Measurements from ENCODE around the gene NR2F1. TPM values are rescaled to one million over a fixed set of nuclear protein-coding genes. Genes with fewer than 3 reads are reported as not detected.

The NR2F1 gene
- total RNA-seq, 4 donors from 2014 or later = 29.4 to 111 (median 37.8) TPM

DNA sequence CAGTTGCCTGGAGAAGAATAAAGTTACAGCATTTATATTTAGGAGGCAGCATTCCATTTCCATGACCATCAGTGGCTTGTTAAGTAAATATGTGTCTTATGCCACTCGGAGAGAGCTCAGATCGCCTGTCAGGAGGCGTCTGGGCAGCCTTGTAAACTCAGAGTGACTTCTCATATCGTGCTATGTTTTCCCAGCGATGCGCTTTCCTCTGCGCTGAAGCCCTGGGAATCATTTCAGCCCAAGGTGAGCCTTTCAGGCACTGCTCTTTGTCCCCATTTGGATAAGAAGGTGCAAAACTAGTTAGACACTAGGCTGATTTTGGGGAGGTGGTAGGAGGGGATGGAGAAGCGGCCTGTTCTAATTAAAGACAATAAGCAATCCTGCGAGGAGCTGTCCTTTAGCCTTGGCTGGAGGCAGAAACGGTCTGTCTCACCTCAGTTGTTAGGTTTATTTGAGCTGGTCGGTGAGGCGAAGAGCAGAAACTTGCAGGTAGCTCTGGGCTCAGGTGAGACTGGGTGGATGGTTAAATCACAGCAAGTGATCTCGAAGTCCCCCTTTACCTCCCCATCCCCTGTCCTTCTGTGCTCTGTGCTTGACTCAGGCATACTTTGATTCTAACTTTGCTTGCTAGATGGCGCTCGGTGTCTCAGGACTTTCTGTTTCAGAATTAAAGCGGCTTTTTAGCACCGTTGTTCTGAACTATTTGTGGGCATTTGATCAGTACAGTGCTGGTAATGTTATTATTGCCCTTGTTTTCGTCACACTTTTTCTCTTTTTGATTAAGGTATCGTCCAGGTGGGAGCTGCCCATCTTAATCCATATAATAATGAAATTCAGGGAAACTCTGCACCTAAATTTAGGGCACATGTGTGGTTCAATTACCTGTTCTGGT is 24.6 kb downstream of the NR2F1 start:
- TF ChIP-seq, protein P1, sequence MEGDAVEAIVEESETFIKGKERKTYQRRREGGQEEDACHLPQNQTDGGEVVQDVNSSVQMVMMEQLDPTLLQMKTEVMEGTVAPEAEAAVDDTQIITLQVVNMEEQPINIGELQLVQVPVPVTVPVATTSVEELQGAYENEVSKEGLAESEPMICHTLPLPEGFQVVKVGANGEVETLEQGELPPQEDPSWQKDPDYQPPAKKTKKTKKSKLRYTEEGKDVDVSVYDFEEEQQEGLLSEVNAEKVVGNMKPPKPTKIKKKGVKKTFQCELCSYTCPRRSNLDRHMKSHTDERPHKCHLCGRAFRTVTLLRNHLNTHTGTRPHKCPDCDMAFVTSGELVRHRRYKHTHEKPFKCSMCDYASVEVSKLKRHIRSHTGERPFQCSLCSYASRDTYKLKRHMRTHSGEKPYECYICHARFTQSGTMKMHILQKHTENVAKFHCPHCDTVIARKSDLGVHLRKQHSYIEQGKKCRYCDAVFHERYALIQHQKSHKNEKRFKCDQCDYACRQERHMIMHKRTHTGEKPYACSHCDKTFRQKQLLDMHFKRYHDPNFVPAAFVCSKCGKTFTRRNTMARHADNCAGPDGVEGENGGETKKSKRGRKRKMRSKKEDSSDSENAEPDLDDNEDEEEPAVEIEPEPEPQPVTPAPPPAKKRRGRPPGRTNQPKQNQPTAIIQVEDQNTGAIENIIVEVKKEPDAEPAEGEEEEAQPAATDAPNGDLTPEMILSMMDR (IDR thresholded peaks at IDR 0.05) = peak in 3 of 4 experiments; percentile 18 to 58 (median 22)
- TF ChIP-seq POLR2A (IDR thresholded peaks at IDR 0.05) (no peak), POLR2AphosphoS5 (IDR thresholded peaks at IDR 0.05) (no peak), EP300 (IDR thresholded peaks at IDR 0.05) (no peak)
- WGBS, 2 donors (ENCODE audit: low coverage in 1 of 2) = 33 to 37% methylated on average over 9 to 17 of the region's 19 CpGs
- Histone ChIP-seq H3K4me3 (no peak overlapping the region), H3K27me3 (peaks cover 87% of the 10 kb centered on the region), H3K9me3 (no peaks in the 10 kb centered on the region), H3K27ac (peak overlapping the region in 1 of 4 donors; percentile 66), H3K36me3 (no peaks in the 10 kb centered on the region), H3K4me1 (peaks cover under 1 to 31% (median 8%) of the 10 kb centered on the region in 3 donors)
- peak; percentile 32 for ATAC-seq

DNA sequence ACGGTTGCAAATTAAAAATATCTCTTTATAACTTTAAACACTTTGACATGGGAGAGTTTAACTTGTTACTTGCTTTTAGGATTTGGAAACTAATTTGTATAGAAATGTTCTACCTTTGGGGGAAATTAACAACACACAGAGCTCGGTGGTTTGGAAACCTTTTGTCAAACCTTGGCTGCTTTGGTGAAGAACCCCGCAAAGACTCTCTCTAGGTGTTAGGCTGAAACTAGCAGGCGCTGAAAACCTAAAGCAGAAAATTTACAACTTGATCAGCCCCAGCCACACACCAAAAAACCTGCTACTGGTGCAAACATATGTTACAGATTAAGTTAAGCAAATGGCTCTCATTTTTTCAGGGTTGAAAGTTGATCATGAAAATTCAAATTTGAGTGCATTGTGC is 25.8 kb downstream of the NR2F1 start:
- Histone ChIP-seq H3K27me3 (peaks cover 94% of the 10 kb centered on the region), H3K27ac (no peak overlapping the region), H3K9me3 (no peaks in the 10 kb centered on the region), H3K4me1 (peaks cover 2 to 30% (median 8%) of the 10 kb centered on the region in 3 donors), H3K4me3 (no peak overlapping the region), H3K36me3 (no peaks in the 10 kb centered on the region)
- WGBS, 2 donors (ENCODE audit: low coverage in 1 of 2) = 50 to 63% methylated on average over 1 to 4 of the region's 4 CpGs
- TF ChIP-seq POLR2A (IDR thresholded peaks at IDR 0.05) (no peak), EP300 (IDR thresholded peaks at IDR 0.05) (no peak), POLR2AphosphoS5 (IDR thresholded peaks at IDR 0.05) (no peak)
- TF ChIP-seq, protein P1 (IDR thresholded peaks at IDR 0.05) = no peak
- ATAC-seq = no peak

- H3K27me3 ChIP-seq = peaks cover 88% of the 10 kb centered on the region
Observed at GRCh38 chr5:93609762-93610161, 26.7 kb downstream of the NR2F1 start.

DNA sequence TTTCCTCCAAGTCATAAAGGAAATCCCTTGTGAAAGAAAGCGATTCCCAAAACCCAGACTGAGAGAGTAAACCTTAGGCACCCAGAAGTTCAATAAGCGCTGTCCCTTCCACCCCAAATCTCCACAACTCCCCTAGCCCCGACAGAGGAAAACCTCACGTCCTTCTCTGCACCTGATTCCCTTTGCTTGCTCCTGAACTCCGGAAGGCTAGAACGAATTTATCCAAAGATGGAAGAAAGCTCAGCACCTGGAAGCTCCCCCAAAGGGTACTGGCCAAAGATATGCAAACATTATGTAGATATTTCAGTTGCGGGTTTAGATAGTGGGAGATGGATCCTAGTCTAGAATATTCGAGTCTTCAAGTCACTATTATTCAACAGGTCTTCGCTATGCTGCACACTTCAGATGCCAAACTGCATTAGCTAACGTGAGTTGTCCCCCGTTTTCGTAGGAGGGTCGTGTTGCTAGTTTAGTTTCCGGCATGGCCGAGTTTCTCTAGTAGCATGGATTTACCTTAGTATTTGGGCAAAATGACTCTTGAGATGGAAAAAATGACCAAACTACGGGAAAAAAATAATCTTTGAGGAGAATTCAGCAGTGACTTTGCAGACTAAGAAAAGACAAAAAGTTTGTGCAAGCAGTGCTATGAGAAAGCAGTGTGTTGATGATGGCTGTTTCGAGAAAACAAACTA is 27.7 kb downstream of the NR2F1 start:
- Histone ChIP-seq H3K4me3 (no peak overlapping the region), H3K27ac (no peak overlapping the region), H3K4me1 (peaks cover 2 to 23% (median 8%) of the 10 kb centered on the region in 3 donors), H3K36me3 (no peaks in the 10 kb centered on the region), H3K27me3 (peaks cover 78% of the 10 kb centered on the region), H3K9me3 (no peaks in the 10 kb centered on the region)
- no peak for ATAC-seq
- WGBS, 2 donors (ENCODE audit: low coverage in 1 of 2) = 20 to 47% methylated on average over 16 to 17 of the region's 17 CpGs
- TF ChIP-seq POLR2A (IDR thresholded peaks at IDR 0.05) = no peak
- TF ChIP-seq EP300 (IDR thresholded peaks at IDR 0.05) = no peak
- TF ChIP-seq POLR2AphosphoS5 (IDR thresholded peaks at IDR 0.05) = no peak
- TF ChIP-seq, protein P1 (IDR thresholded peaks at IDR 0.05) = no peak

More at GRCh38 chr5:93609762-93610161, 26.7 kb downstream of the NR2F1 start:
- H3K27ac ChIP-seq = no peak overlapping the region
- TF ChIP-seq POLR2AphosphoS5 (IDR thresholded peaks at IDR 0.05) (no peak), EP300 (IDR thresholded peaks at IDR 0.05) (no peak), POLR2A (IDR thresholded peaks at IDR 0.05) (no peak)
- TF ChIP-seq, protein P1 (IDR thresholded peaks at IDR 0.05) = no peak
- no peak overlapping the region for H3K4me3 ChIP-seq
- no peak for ATAC-seq
- 26 to 71% methylated on average over 5 to 7 of the region's 7 CpGs for WGBS, 2 donors (ENCODE audit: low coverage in 1 of 2)
- no peaks in the 10 kb centered on the region for H3K36me3 ChIP-seq
- H3K9me3 ChIP-seq = no peaks in the 10 kb centered on the region
- peaks cover 2 to 23% (median 8%) of the 10 kb centered on the region in 3 donors for H3K4me1 ChIP-seq

All from gastroesophageal sphincter (tissue), 4 donors.